Peyer's patch (tissue), 4 donors: ENCODE measurements around the gene CCT3. TPM values are rescaled to one million over a fixed set of nuclear protein-coding genes. Genes with fewer than 3 reads are reported as not detected.

Experiments used
- DNase-seq, 3 donors: peaks; one replicate each; pipeline ENCODE4 v3.0.0-alpha.2; 2017 to 2019
- H3K27ac ChIP-seq, 4 donors: fragments of 200-600 bp; sonication (generic); one replicate each; pipeline ENCODE4 v1.5.1; 2016 to 2019
- H3K27me3 ChIP-seq, 2 donors: fragments of 200-600 bp; sonication (generic); one replicate each; pipeline ENCODE4 v1.5.1; 2019
- H3K36me3 ChIP-seq, 3 donors: fragments of 200-600 bp; sonication (generic); one replicate each; pipeline ENCODE4 v1.5.1; 2016 to 2019
- H3K4me1 ChIP-seq, 4 donors: fragments of 200-600 bp; sonication (generic); one replicate each; pipeline ENCODE4 v1.5.1; 2016 to 2019
- H3K4me3 ChIP-seq, 4 donors: fragments of 200-600 bp; sonication (generic); 1 replicate in 3 of 4; 2 replicates in 1 of 4; pipeline ENCODE4 v1.5.1; 2016 to 2019; ENCODE audit warnings: mild to moderate bottlenecking in 1 of 4
- H3K9me3 ChIP-seq, 4 donors: fragments of 200-600 bp; sonication (generic); one replicate each; pipeline ENCODE4 v1.5.1; 2016 to 2019; ENCODE audit warnings: mild to moderate bottlenecking in 1 of 4
- CTCF ChIP-seq, 6 experiments: fragments of 450-650 bp in 4 of 6; fragments of 200-600 bp in 2 of 6; sonication (generic) in 1 of 6; IDR thresholded peaks; one replicate each; pipeline ENCODE4 v1.5.1; 2017 to 2019; ENCODE audit warnings: antibody characterized with exemption in 6 of 6, mild to moderate bottlenecking in 3 of 6, moderate library complexity in 1 of 6
- POLR2A ChIP-seq, 2 donors: fragments of 450-650 bp; IDR thresholded peaks; one replicate each; pipeline ENCODE4 v1.5.1; 2017; ENCODE audit warnings: antibody characterized with exemption in 2 of 2, mild to moderate bottlenecking in 2 of 2, moderate library complexity in 2 of 2
- total RNA-seq, 4 donors: library from RNA; depleted of rRNA; stranded (reverse); fragments of >200 nt; gene quantifications; one replicate each; pipeline ENCODE4 v1.1.0, GENCODE V29; 2016

Gene CCT3
- total RNA-seq, 4 donors from 2014 or later: 63.9 to 148 (median 134) TPM

GRCh38 chr1:156281693-156282478 is 56.2 kb downstream of the CCT3 start:
- no peak for DNase-seq
- peak overlapping the region; percentile 91 to 93 (median 93) for H3K27ac ChIP-seq
- no peak for TF ChIP-seq POLR2A (IDR thresholded peaks at IDR 0.05)
- peak in 1 of 6 experiments; percentile 5 for TF ChIP-seq CTCF (IDR thresholded peaks at IDR 0.05)
- peak overlapping the region; percentile 68 to 92 (median 80) for H3K4me3 ChIP-seq
- H3K9me3 ChIP-seq: no peaks in the 10 kb centered on the region
- no peaks in the 10 kb centered on the region for H3K27me3 ChIP-seq
- peaks cover 0 to 29% (median 0%) of the 10 kb centered on the region in 3 donors for H3K36me3 ChIP-seq
- peaks cover 0 to 33% (median 4%) of the 10 kb centered on the region in 4 donors for H3K4me1 ChIP-seq

GRCh38 chr1:156281281-156281680 is 56.8 kb downstream of the CCT3 start:
- TF ChIP-seq POLR2A (IDR thresholded peaks at IDR 0.05): no peak
- TF ChIP-seq CTCF (IDR thresholded peaks at IDR 0.05): no peak
- H3K9me3 ChIP-seq: no peaks in the 10 kb centered on the region
- no peaks in the 10 kb centered on the region for H3K27me3 ChIP-seq
- H3K36me3 ChIP-seq: peaks cover 0 to 35% (median 0%) of the 10 kb centered on the region in 3 donors
- no peak for DNase-seq
- peak overlapping the region in 3 of 4 donors; percentile 91 to 93 (median 93) for H3K27ac ChIP-seq
- peaks cover 0 to 33% (median 4%) of the 10 kb centered on the region in 4 donors for H3K4me1 ChIP-seq
- peak overlapping the region; percentile 68 to 92 (median 80) for H3K4me3 ChIP-seq

GRCh38 chr1:156279837-156280236 is 58.3 kb downstream of the CCT3 start:
- peaks cover 0 to 42% (median 0%) of the 10 kb centered on the region in 3 donors for H3K36me3 ChIP-seq
- no peaks in the 10 kb centered on the region for H3K9me3 ChIP-seq
- TF ChIP-seq POLR2A (IDR thresholded peaks at IDR 0.05) (no peak), CTCF (IDR thresholded peaks at IDR 0.05) (no peak)
- peaks cover 0 to 33% (median 4%) of the 10 kb centered on the region in 4 donors for H3K4me1 ChIP-seq
- no peaks in the 10 kb centered on the region for H3K27me3 ChIP-seq
- H3K4me3 ChIP-seq: no peak overlapping the region
- no peak for DNase-seq
- no peak overlapping the region for H3K27ac ChIP-seq

- no peak overlapping the region for H3K4me3 ChIP-seq
- no peak for TF ChIP-seq CTCF (IDR thresholded peaks at IDR 0.05)
- no peak for TF ChIP-seq POLR2A (IDR thresholded peaks at IDR 0.05)
- H3K27ac ChIP-seq: no peak overlapping the region
- no peaks in the 10 kb centered on the region for H3K9me3 ChIP-seq
- H3K36me3 ChIP-seq: peaks cover 0 to 71% (median 0%) of the 10 kb centered on the region in 3 donors
- no peaks in the 10 kb centered on the region for H3K27me3 ChIP-seq
- no peak for DNase-seq
- peaks cover 0 to 20% (median 4%) of the 10 kb centered on the region in 4 donors for H3K4me1 ChIP-seq
Observed at GRCh38 chr1:156276966-156277381, 61.1 kb downstream of the CCT3 start.

- Histone ChIP-seq H3K4me3 (no peak overlapping the region), H3K36me3 (peaks cover 0 to 75% (median 0%) of the 10 kb centered on the region in 3 donors), H3K9me3 (no peaks in the 10 kb centered on the region), H3K27me3 (no peaks in the 10 kb centered on the region), H3K27ac (no peak overlapping the region), H3K4me1 (peaks cover 0 to 15% (median 2%) of the 10 kb centered on the region in 4 donors)
- TF ChIP-seq POLR2A (IDR thresholded peaks at IDR 0.05) (no peak), CTCF (IDR thresholded peaks at IDR 0.05) (no peak)
- no peak for DNase-seq
Observed at GRCh38 chr1:156276532-156276931, 61.6 kb downstream of the CCT3 start.
